ENCODE measurements around the gene SELENOK.

The SELENOK gene

GRCh38 chr3:53939813-53940212, 48.2 kb upstream of the SELENOK start:
- TF ChIP-seq EZH2phosphoT487 (IDR thresholded peaks at IDR 0.05; ENCODE audit: low read length) = no peak
- TF ChIP-seq, protein P1, sequence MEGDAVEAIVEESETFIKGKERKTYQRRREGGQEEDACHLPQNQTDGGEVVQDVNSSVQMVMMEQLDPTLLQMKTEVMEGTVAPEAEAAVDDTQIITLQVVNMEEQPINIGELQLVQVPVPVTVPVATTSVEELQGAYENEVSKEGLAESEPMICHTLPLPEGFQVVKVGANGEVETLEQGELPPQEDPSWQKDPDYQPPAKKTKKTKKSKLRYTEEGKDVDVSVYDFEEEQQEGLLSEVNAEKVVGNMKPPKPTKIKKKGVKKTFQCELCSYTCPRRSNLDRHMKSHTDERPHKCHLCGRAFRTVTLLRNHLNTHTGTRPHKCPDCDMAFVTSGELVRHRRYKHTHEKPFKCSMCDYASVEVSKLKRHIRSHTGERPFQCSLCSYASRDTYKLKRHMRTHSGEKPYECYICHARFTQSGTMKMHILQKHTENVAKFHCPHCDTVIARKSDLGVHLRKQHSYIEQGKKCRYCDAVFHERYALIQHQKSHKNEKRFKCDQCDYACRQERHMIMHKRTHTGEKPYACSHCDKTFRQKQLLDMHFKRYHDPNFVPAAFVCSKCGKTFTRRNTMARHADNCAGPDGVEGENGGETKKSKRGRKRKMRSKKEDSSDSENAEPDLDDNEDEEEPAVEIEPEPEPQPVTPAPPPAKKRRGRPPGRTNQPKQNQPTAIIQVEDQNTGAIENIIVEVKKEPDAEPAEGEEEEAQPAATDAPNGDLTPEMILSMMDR (IDR thresholded peaks at IDR 0.05; ENCODE audit: low read length) = no peak
- TF ChIP-seq EZH2 (optimal IDR thresholded peaks at IDR 0.05; ENCODE audit: low read depth, low read length) = no peak
- H3K27ac ChIP-seq (ENCODE audit: low read length) = no peak overlapping the region
- H3K4me3 ChIP-seq (ENCODE audit: low read length) = no peak overlapping the region
- H3K36me3 ChIP-seq (replicated peaks; ENCODE audit: insufficient read depth, low read length) = no peaks in the 10 kb centered on the region
- no peak for DNase-seq
- H3K79me2 ChIP-seq (ENCODE audit: low read length) = no peaks in the 10 kb centered on the region
- H3F3A ChIP-seq (ENCODE audit: insufficient read depth, low read length) = no peaks in the 10 kb centered on the region
- no peaks in the 10 kb centered on the region for H3K27me3 ChIP-seq (replicated peaks; ENCODE audit: insufficient read depth, low read length)
- no peaks in the 10 kb centered on the region for H3K9me2 ChIP-seq (replicated peaks; ENCODE audit: insufficient read depth, low read length)
- H3K9ac ChIP-seq (ENCODE audit: low read length) = no peak overlapping the region
- H2AFZ ChIP-seq (ENCODE audit: low read length) = no peak overlapping the region
- H3K4me1 ChIP-seq (ENCODE audit: low read length) = no peaks in the 10 kb centered on the region
- H4K20me1 ChIP-seq (ENCODE audit: insufficient read depth, low read length) = no peaks in the 10 kb centered on the region
- no peaks in the 10 kb centered on the region for H3K9me3 ChIP-seq (replicated peaks; ENCODE audit: insufficient read depth, low read length)
- H3K4me2 ChIP-seq (ENCODE audit: low read depth, low read length) = no peak overlapping the region

DNA sequence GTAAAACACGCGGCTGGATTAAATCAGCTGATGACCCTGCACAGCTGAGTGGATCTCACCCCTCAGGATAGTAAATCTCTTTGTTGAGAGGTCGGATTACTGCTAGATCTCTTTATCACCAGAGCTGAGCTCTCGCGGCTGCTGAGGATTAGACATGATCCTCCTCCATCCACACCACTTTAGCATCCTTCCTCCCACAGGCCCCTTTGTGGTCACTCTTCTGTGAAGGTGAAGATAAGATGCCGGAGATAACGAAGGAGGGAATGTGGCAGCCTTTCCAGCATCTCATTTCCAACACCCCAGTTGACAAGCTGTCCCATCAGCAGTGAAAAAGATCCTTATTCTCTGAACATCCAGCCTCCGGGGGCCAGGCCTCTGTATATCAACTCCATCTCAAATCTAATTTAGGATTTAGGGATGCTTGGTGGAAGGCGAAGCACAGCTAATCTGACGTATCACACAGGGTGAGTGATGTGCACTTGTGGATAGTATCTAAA, 47.5 kb upstream of the SELENOK start:
- no peak overlapping the region for H3K4me2 ChIP-seq (ENCODE audit: low read depth, low read length)
- H3K27me3 ChIP-seq (replicated peaks; ENCODE audit: insufficient read depth, low read length) = no peaks in the 10 kb centered on the region
- no peaks in the 10 kb centered on the region for H3K9me2 ChIP-seq (replicated peaks; ENCODE audit: insufficient read depth, low read length)
- no peaks in the 10 kb centered on the region for H3K9me3 ChIP-seq (replicated peaks; ENCODE audit: insufficient read depth, low read length)
- H3K36me3 ChIP-seq (replicated peaks; ENCODE audit: insufficient read depth, low read length) = no peaks in the 10 kb centered on the region
- H4K20me1 ChIP-seq (ENCODE audit: insufficient read depth, low read length) = no peaks in the 10 kb centered on the region
- no peak overlapping the region for H2AFZ ChIP-seq (ENCODE audit: low read length)
- no peaks in the 10 kb centered on the region for H3K4me1 ChIP-seq (ENCODE audit: low read length)
- H3F3A ChIP-seq (ENCODE audit: insufficient read depth, low read length) = no peaks in the 10 kb centered on the region
- TF ChIP-seq EZH2 (optimal IDR thresholded peaks at IDR 0.05; ENCODE audit: low read depth, low read length) (no peak), EZH2phosphoT487 (IDR thresholded peaks at IDR 0.05; ENCODE audit: low read length) (no peak)
- TF ChIP-seq, protein P1 (IDR thresholded peaks at IDR 0.05; ENCODE audit: low read length) = no peak
- H3K27ac ChIP-seq (ENCODE audit: low read length) = no peak overlapping the region
- H3K79me2 ChIP-seq (ENCODE audit: low read length) = no peaks in the 10 kb centered on the region
- DNase-seq = no peak
- H3K4me3 ChIP-seq (ENCODE audit: low read length) = no peak overlapping the region
- no peak overlapping the region for H3K9ac ChIP-seq (ENCODE audit: low read length)

GRCh38 chr3:53938645-53939044, 47.0 kb upstream of the SELENOK start:
- Histone ChIP-seq H4K20me1 (ENCODE audit: insufficient read depth, low read length) (no peaks in the 10 kb centered on the region), H2AFZ (ENCODE audit: low read length) (no peak overlapping the region), H3K9ac (ENCODE audit: low read length) (no peak overlapping the region), H3K79me2 (ENCODE audit: low read length) (no peaks in the 10 kb centered on the region), H3K4me3 (ENCODE audit: low read length) (no peak overlapping the region), H3K4me2 (ENCODE audit: low read depth, low read length) (no peak overlapping the region), H3F3A (ENCODE audit: insufficient read depth, low read length) (no peaks in the 10 kb centered on the region), H3K4me1 (ENCODE audit: low read length) (no peaks in the 10 kb centered on the region), H3K9me2 (replicated peaks; ENCODE audit: insufficient read depth, low read length) (no peaks in the 10 kb centered on the region), H3K9me3 (replicated peaks; ENCODE audit: insufficient read depth, low read length) (no peaks in the 10 kb centered on the region), H3K36me3 (replicated peaks; ENCODE audit: insufficient read depth, low read length) (no peaks in the 10 kb centered on the region), H3K27ac (ENCODE audit: low read length) (no peak overlapping the region), H3K27me3 (replicated peaks; ENCODE audit: insufficient read depth, low read length) (no peaks in the 10 kb centered on the region)
- peak; percentile 60 for DNase-seq
- no peak for TF ChIP-seq EZH2 (optimal IDR thresholded peaks at IDR 0.05; ENCODE audit: low read depth, low read length)
- TF ChIP-seq EZH2phosphoT487 (IDR thresholded peaks at IDR 0.05; ENCODE audit: low read length) = no peak
- TF ChIP-seq, protein P1 (IDR thresholded peaks at IDR 0.05; ENCODE audit: low read length) = peak; percentile 75

All from MM.1S (cell line).